GM23338 (cell line): ENCODE data around the gene ATXN7L1. TPM values are rescaled to one million over a fixed set of nuclear protein-coding genes. Genes with fewer than 3 reads are reported as not detected.

Experiments used
- ATAC-seq: fragments of 200-7000 bp; cut with Tn5 transposase; 3 replicates; pipeline ENCODE4 v1.9.1; 2020
- DNase-seq: peaks from one replicate; pipeline ENCODE4 v3.0.0-alpha.2; 2015; ENCODE audit warnings: low spot score
- H2AFZ ChIP-seq: fragments of 200-600 bp; sonication (generic); 2 replicates; pipeline ENCODE4 v1.8.0; 2016; ENCODE audit warnings: antibody characterized with exemption, mild to moderate bottlenecking, moderate library complexity
- H3F3A ChIP-seq: fragments of 200-600 bp; sonication (generic); replicated peaks from 2 replicates; pipeline ENCODE4 v1.8.0; 2017; ENCODE audit warnings: antibody characterized with exemption, mixed run types, low read depth
- H3K27ac ChIP-seq: fragments of 200-600 bp; sonication (generic); 2 replicates; pipeline ENCODE4 v1.6.1; 2016; ENCODE audit warnings: low read depth
- H3K27me3 ChIP-seq: fragments of 200-600 bp; sonication (generic); 2 replicates; pipeline ENCODE4 v1.8.0; 2016; ENCODE audit warnings: mild to moderate bottlenecking, mixed run types, moderate library complexity; ENCODE audit not compliant: insufficient read depth
- H3K36me3 ChIP-seq: fragments of 200-600 bp; sonication (generic); 2 replicates; pipeline ENCODE4 v1.8.0; 2016; ENCODE audit warnings: mild to moderate bottlenecking; ENCODE audit not compliant: insufficient read depth
- H3K4me1 ChIP-seq: fragments of 200-600 bp; sonication (generic); 2 replicates; pipeline ENCODE4 v1.8.0; 2016; ENCODE audit warnings: mild to moderate bottlenecking, moderate library complexity; ENCODE audit not compliant: insufficient read depth
- H3K4me2 ChIP-seq: fragments of 200-600 bp; sonication (generic); 2 replicates; pipeline ENCODE4 v1.7.1; 2017; ENCODE audit warnings: mixed run types
- H3K4me3 ChIP-seq: fragments of 200-600 bp; sonication (generic); 2 replicates; pipeline ENCODE4 v1.6.1; 2016; ENCODE audit warnings: mixed run types
- H3K79me2 ChIP-seq: fragments of 200-600 bp; sonication (generic); replicated peaks from 2 replicates; pipeline ENCODE4 v1.8.0; 2017; ENCODE audit warnings: mild to moderate bottlenecking; ENCODE audit not compliant: insufficient read depth
- H3K9me2 ChIP-seq: fragments of 200-600 bp; sonication (generic); 2 replicates; pipeline ENCODE4 v1.8.0; 2017; ENCODE audit not compliant: insufficient read depth
- H4K20me1 ChIP-seq: fragments of 200-600 bp; sonication (generic); replicated peaks from 2 replicates; pipeline ENCODE4 v1.8.0; 2017; ENCODE audit warnings: mild to moderate bottlenecking; ENCODE audit not compliant: insufficient read depth
- H3K27ac Mint-ChIP-seq: 2 replicates; pipeline ENCODE4 v1.8.0; 2020; ENCODE audit warnings: inconsistent platforms, mild to moderate bottlenecking, moderate library complexity, mixed read lengths
- H3K27me3 Mint-ChIP-seq: 3 replicates; pipeline ENCODE4 v1.8.0; 2022; ENCODE audit warnings: low read depth, mild to moderate bottlenecking, moderate library complexity, mixed read lengths, inconsistent platforms; ENCODE audit not compliant: insufficient read depth, poor library complexity
- H3K36me3 Mint-ChIP-seq: 3 replicates; pipeline ENCODE4 v1.8.0; 2021; ENCODE audit warnings: low read depth, mild to moderate bottlenecking, inconsistent platforms, moderate library complexity, mixed read lengths
- H3K4me1 Mint-ChIP-seq: 3 replicates; pipeline ENCODE4 v1.8.0; 2020; ENCODE audit warnings: mild to moderate bottlenecking, inconsistent platforms, mixed read lengths
- H3K4me3 Mint-ChIP-seq: 3 replicates; pipeline ENCODE4 v1.8.0; 2021; ENCODE audit warnings: moderate library complexity, mild to moderate bottlenecking, inconsistent platforms, mixed read lengths
- H3K9me3 Mint-ChIP-seq: 3 replicates; pipeline ENCODE4 v1.8.0; 2020; ENCODE audit warnings: moderate library complexity, mild to moderate bottlenecking, inconsistent platforms, mixed read lengths
- CREB1 ChIP-seq: fragments of 250-450 bp; sonication (Bioruptor Pico); IDR thresholded peaks from 2 replicates; pipeline ENCODE4 v1.5.0; 2020; ENCODE audit warnings: low read depth, mild to moderate bottlenecking, moderate library complexity
- CTCF ChIP-seq, 2 experiments: fragments of 200-600 bp in 1 of 2; sonication (generic) in 1 of 2; conservative IDR thresholded peaks; 2 replicates each; pipeline versions ENCODE4 v1.5.1 to v1.6.1; 2016 to 2017; ENCODE audit warnings: antibody characterized with exemption in 2 of 2, low read depth in 2 of 2, mild to moderate bottlenecking in 2 of 2, moderate library complexity in 1 of 2
- EZH2 ChIP-seq: fragments of 200-600 bp; sonication (generic); IDR thresholded peaks from one replicate; pipeline ENCODE4 v1.8.0; 2017; ENCODE audit warnings: antibody characterized with exemption, mild to moderate bottlenecking, low read depth; ENCODE audit not compliant: unreplicated experiment
- EZH2phosphoT487 ChIP-seq: fragments of 200-600 bp; sonication (generic); IDR thresholded peaks from one replicate; pipeline ENCODE4 v1.8.1; 2018; ENCODE audit warnings: antibody characterized with exemption; ENCODE audit not compliant: unreplicated experiment
- JUNB ChIP-seq: IDR thresholded peaks from one replicate; pipeline ENCODE4 v1.6.1; 2016; ENCODE audit warnings: antibody characterized with exemption; ENCODE audit not compliant: unreplicated experiment
- STAT1 ChIP-seq: IDR thresholded peaks from one replicate; pipeline ENCODE4 v1.6.1; 2016; ENCODE audit warnings: antibody characterized with exemption; ENCODE audit not compliant: unreplicated experiment
- ZNF331 ChIP-seq: fragments of 250-450 bp; sonication (Bioruptor Pico); IDR thresholded peaks from 2 replicates; pipeline ENCODE4 v1.5.0; 2020; ENCODE audit warnings: low read depth, mild to moderate bottlenecking, moderate library complexity
- polyA plus RNA-seq: library from polyadenylated mRNA; unstranded; fragments of >200 nt; fragmentation: Nextera tagmentation; extraction: Ambion mirVana; gene quantifications from 2 replicates; pipeline ENCODE4 v1.2.1, GENCODE V29; 2016
- total RNA-seq: library from RNA; depleted of rRNA; stranded (reverse); fragments of >200 nt; shearing (Covaris generic); gene quantifications from 2 replicates; pipeline ENCODE4 v1.2.3, GENCODE V29; 2014
- TF ChIP-seq, protein P1 (sequence below): IDR thresholded peaks from one replicate; pipeline ENCODE4 v1.6.1; 2018; ENCODE audit warnings: antibody characterized with exemption; ENCODE audit not compliant: unreplicated experiment

ATXN7L1 gene
- total and polyA plus RNA-seq, 2 experiments from 2014 or later = 22.8 to 29.8 TPM

DNA sequence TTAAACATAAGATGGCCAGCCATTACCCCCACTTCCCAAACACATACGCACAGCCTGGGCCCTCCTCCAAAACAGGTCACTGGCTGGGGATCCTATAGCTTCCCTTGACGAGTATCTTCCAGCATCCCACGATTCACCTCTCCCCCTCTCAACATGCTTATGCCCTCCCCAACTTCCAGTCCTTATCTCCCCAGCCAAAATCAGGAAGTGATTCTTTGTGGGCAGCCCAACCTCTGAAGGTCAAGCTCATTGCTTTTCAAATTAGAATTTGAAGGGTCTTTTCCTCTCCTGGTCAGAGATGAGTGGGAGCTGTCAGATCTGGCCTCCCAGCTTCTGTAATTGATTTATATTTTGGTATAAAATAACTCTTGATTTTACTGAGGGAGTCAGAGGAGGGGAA lies 133.6 kb downstream of the ATXN7L1 start:
- no peak overlapping the region for H3K4me3 ChIP-seq
- no peak overlapping the region for H2AFZ ChIP-seq
- Mint-ChIP-seq H3K36me3 (peaks cover 3% of the 10 kb centered on the region), H3K9me3 (no peaks in the 10 kb centered on the region), H3K4me1 (peaks cover 35% of the 10 kb centered on the region), H3K4me3 (no peak overlapping the region), H3K27me3 (peaks cover 6% of the 10 kb centered on the region), H3K27ac (no peak overlapping the region)
- ATAC-seq = no peak
- 0 out of 2 replicates have a peak, but pooled peaks cover 13% of the 10 kb centered on the region for H3K9me2 ChIP-seq
- H3K27me3 ChIP-seq = no peaks in the 10 kb centered on the region
- no peak overlapping the region; the same call in 1 of the 2 replicates for H3K4me2 ChIP-seq
- DNase-seq = no peak
- H4K20me1 ChIP-seq = no peaks in the 10 kb centered on the region; the same call in 1 of the 2 replicates
- H3K27ac ChIP-seq = no peak overlapping the region
- peaks cover 5% of the 10 kb centered on the region for H3K4me1 ChIP-seq
- no peaks in the 10 kb centered on the region for H3F3A ChIP-seq
- no peak for TF ChIP-seq ZNF331
- TF ChIP-seq, protein P1, sequence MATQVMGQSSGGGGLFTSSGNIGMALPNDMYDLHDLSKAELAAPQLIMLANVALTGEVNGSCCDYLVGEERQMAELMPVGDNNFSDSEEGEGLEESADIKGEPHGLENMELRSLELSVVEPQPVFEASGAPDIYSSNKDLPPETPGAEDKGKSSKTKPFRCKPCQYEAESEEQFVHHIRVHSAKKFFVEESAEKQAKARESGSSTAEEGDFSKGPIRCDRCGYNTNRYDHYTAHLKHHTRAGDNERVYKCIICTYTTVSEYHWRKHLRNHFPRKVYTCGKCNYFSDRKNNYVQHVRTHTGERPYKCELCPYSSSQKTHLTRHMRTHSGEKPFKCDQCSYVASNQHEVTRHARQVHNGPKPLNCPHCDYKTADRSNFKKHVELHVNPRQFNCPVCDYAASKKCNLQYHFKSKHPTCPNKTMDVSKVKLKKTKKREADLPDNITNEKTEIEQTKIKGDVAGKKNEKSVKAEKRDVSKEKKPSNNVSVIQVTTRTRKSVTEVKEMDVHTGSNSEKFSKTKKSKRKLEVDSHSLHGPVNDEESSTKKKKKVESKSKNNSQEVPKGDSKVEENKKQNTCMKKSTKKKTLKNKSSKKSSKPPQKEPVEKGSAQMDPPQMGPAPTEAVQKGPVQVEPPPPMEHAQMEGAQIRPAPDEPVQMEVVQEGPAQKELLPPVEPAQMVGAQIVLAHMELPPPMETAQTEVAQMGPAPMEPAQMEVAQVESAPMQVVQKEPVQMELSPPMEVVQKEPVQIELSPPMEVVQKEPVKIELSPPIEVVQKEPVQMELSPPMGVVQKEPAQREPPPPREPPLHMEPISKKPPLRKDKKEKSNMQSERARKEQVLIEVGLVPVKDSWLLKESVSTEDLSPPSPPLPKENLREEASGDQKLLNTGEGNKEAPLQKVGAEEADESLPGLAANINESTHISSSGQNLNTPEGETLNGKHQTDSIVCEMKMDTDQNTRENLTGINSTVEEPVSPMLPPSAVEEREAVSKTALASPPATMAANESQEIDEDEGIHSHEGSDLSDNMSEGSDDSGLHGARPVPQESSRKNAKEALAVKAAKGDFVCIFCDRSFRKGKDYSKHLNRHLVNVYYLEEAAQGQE = no peak
- TF ChIP-seq EZH2phosphoT487 = no peak
- no peak for TF ChIP-seq CTCF (conservative IDR thresholded peaks at IDR 0.05; ENCODE audit: low read depth in 2 of 2)
- no peak for TF ChIP-seq JUNB
- TF ChIP-seq CREB1 (CRISPR knock-in tag) = no peak
- TF ChIP-seq STAT1 = no peak
- 0 out of 2 replicates have a peak, but pooled peaks cover under 1% of the 10 kb centered on the region for H3K36me3 ChIP-seq
- H3K79me2 ChIP-seq = no peaks in the 10 kb centered on the region

DNA sequence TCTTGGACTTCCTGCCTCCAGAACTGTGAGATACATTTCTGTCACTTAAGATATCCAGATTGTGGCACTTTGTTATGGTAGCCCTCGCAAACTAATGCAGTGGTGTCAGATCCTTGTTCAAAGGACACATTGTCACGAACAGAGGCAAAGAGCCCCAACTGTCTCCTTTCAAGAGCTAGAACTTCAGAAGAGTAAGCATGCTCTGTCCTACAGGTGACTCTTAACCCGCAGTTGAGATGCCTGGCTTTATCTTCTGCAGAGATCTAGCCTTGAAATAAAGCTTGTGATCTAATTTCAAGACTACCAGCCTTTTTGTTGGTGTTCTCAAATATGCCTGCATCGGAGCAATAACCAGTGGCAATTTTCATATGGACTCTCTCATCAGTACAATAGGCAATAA lies 134.4 kb downstream of the ATXN7L1 start:
- H3F3A ChIP-seq = no peaks in the 10 kb centered on the region
- Mint-ChIP-seq H3K27ac (no peak overlapping the region), H3K4me1 (peaks cover 35% of the 10 kb centered on the region), H3K27me3 (peaks cover 6% of the 10 kb centered on the region), H3K4me3 (no peak overlapping the region), H3K36me3 (peaks cover 3% of the 10 kb centered on the region; the same call in 1 of the 3 replicates), H3K9me3 (no peaks in the 10 kb centered on the region)
- H3K79me2 ChIP-seq = no peaks in the 10 kb centered on the region
- no peak overlapping the region for H3K4me2 ChIP-seq
- 0 out of 2 replicates have a peak, but pooled peaks cover 13% of the 10 kb centered on the region for H3K9me2 ChIP-seq
- H3K27ac ChIP-seq = no peak overlapping the region
- H3K4me3 ChIP-seq = no peak overlapping the region
- ATAC-seq = no peak
- TF ChIP-seq EZH2 (no peak), CTCF (conservative IDR thresholded peaks at IDR 0.05; ENCODE audit: low read depth in 2 of 2) (no peak)
- TF ChIP-seq, protein P1 = no peak
- H4K20me1 ChIP-seq = no peaks in the 10 kb centered on the region; the same call in 1 of the 2 replicates
- no peak overlapping the region for H2AFZ ChIP-seq
- no peaks in the 10 kb centered on the region for H3K36me3 ChIP-seq
- H3K27me3 ChIP-seq = no peaks in the 10 kb centered on the region
- peaks cover 5% of the 10 kb centered on the region for H3K4me1 ChIP-seq
- no peak for DNase-seq
